ENCODE results near the gene ANG.

ANG gene

DNA sequence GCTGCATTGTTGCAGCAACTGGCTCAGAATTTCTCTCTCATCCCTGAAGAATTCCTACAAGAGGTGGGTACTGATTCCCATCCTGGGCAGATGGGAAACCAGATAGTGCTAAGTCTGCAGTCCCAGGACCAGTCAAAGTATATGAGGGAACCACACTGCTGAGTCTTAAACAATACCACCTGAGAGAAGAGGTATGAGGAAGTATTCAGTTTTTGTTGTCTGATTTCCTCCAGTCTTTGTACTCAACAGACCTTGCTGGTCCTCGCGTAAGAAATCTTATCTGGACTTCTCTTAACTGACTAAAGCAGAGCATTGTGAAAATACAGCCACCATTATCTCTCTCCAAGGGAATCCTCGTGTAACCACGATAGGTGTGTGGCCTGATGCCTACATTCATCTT lies 53.6 kb downstream of the ANG start:
- DNase-seq (ENCODE audit: low read depth): no peak
- no peak overlapping the region for H3K4me3 ChIP-seq (ENCODE audit: low read depth, low read length)
- TF ChIP-seq, protein P1, sequence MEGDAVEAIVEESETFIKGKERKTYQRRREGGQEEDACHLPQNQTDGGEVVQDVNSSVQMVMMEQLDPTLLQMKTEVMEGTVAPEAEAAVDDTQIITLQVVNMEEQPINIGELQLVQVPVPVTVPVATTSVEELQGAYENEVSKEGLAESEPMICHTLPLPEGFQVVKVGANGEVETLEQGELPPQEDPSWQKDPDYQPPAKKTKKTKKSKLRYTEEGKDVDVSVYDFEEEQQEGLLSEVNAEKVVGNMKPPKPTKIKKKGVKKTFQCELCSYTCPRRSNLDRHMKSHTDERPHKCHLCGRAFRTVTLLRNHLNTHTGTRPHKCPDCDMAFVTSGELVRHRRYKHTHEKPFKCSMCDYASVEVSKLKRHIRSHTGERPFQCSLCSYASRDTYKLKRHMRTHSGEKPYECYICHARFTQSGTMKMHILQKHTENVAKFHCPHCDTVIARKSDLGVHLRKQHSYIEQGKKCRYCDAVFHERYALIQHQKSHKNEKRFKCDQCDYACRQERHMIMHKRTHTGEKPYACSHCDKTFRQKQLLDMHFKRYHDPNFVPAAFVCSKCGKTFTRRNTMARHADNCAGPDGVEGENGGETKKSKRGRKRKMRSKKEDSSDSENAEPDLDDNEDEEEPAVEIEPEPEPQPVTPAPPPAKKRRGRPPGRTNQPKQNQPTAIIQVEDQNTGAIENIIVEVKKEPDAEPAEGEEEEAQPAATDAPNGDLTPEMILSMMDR (IDR thresholded peaks at IDR 0.05; ENCODE audit: insufficient read depth, low read depth, low read length, missing control alignments): no peak

DNA sequence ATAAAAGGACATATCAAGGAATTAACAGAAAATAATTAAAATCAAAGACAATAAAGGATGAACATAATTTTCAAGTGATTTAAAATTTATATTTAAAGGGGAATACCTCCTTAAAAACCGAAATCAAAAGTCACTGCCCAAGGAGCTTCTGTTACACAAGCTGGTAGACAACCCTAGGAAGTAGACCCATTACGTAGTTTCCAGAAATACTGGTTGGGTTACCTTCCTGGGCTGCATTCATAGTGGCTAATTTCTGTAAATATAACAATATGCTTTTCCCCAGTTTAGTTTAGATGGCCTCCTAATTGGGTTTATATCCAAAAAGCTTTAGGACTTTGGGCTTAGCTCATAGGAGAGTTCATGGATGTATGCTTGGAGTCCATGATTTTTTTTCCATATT lies 55.0 kb downstream of the ANG start:
- DNase-seq (ENCODE audit: low read depth): no peak
- H3K4me3 ChIP-seq (ENCODE audit: low read depth, low read length): no peak overlapping the region
- TF ChIP-seq, protein P1 (IDR thresholded peaks at IDR 0.05; ENCODE audit: insufficient read depth, low read depth, low read length, missing control alignments): no peak

Data from GM12865 (cell line).